ENCODE measurements around the gene ZBTB43. TPM values are rescaled to one million over a fixed set of nuclear protein-coding genes. Genes with fewer than 3 reads are reported as not detected.

ZBTB43 gene
- total RNA-seq, 1 experiment from 2014 or later, result 6.4 TPM

DNA sequence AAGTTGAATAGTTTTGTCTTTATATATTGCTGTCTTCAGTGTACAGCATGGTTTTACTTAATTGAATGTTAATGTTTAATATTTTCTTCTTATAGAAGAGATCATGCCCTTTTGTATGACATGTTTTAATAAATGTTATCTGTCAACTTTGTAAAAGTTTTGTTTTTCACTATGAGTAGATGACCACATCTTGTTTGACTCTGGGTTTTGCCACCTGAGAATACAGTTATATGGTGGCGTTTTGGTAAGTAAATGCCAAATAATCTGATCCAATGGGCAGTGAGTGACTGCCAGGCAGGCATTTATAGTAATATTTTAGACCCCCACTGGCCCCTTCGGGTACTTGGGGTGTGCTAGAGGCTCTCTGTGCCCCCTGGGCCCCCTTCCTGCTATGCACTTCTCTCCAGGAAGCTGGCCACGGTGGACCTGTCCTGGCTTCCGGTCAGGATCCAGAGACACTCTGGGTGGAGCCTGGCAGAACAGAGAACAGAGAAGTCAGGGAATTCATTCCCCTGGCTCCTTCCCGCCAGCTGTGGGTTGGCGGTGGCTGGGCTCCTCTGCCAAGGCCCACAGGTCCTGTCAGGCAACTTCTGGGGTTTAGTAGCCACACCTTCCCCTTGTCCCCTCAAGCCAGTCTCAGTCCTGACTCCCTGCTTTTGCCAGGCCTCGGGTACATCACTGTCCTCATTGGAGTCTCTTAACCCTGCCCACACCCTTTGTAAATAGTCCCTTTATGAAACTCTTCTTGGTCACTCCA, 33.4 kb downstream of the ZBTB43 start:
- no peak overlapping the region for H3K9ac ChIP-seq (ENCODE audit: low read length)
- H3K4me2 ChIP-seq (ENCODE audit: low read depth, low read length, poor library complexity, severe bottlenecking), result no peak overlapping the region
- H3K36me3 ChIP-seq (ENCODE audit: insufficient read depth, low read length), result peaks cover 26% of the 10 kb centered on the region

DNA sequence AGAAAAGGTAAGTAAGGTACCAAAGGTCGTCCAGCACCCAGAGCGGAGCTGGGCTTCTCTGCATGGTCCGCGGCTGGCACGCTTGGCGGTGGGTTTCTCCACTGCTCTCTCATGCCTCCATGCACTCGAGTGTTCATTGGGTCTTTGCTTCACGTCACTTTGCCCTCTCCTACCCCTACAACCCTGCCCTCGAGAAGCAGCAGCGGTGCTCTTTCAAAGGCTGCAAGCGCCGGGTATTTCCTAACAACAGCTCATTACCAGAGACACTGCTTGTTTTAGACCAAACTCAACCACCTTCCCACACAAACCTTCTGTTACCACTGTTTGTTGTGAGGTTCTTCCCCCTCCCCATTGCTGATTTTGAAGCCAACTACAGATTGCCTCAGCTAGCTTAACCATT, 34.1 kb downstream of the ZBTB43 start:
- Histone ChIP-seq H3K9ac (ENCODE audit: low read length) (no peak overlapping the region), H3K9me2 (replicated peaks; ENCODE audit: insufficient read depth, low read length) (no peaks in the 10 kb centered on the region), H3K4me1 (ENCODE audit: low read length) (peaks cover 21% of the 10 kb centered on the region), H3K79me2 (ENCODE audit: low read length) (peaks cover 20% of the 10 kb centered on the region), H3K4me3 (ENCODE audit: low read length) (no peak overlapping the region), H2AFZ (ENCODE audit: low read length) (no peak overlapping the region), H4K20me1 (ENCODE audit: insufficient read depth, low read depth, low read length) (peaks cover 45% of the 10 kb centered on the region), H3K9me3 (ENCODE audit: low read length) (no peaks in the 10 kb centered on the region), H3K4me2 (ENCODE audit: low read depth, low read length, poor library complexity, severe bottlenecking) (no peak overlapping the region), H3K27me3 (ENCODE audit: low read length) (no peaks in the 10 kb centered on the region), H3K27ac (ENCODE audit: low read length) (no peak overlapping the region), H3K36me3 (ENCODE audit: insufficient read depth, low read length) (peaks cover 24% of the 10 kb centered on the region)
- DNase-seq, result no peak

More for the DNA sequence above, 33.4 kb downstream of the ZBTB43 start:
- peaks cover 26% of the 10 kb centered on the region for H3K79me2 ChIP-seq (ENCODE audit: low read length)
- H3K9me2 ChIP-seq (replicated peaks; ENCODE audit: insufficient read depth, low read length), result no peaks in the 10 kb centered on the region
- H3K27me3 ChIP-seq (ENCODE audit: low read length), result no peaks in the 10 kb centered on the region
- H3K4me3 ChIP-seq (ENCODE audit: low read length), result no peak overlapping the region
- no peak overlapping the region for H3K27ac ChIP-seq (ENCODE audit: low read length)
- H3K9me3 ChIP-seq (ENCODE audit: low read length), result no peaks in the 10 kb centered on the region
- peaks cover 28% of the 10 kb centered on the region for H3K4me1 ChIP-seq (ENCODE audit: low read length)
- H4K20me1 ChIP-seq (ENCODE audit: insufficient read depth, low read depth, low read length), result peaks cover 49% of the 10 kb centered on the region
- H2AFZ ChIP-seq (ENCODE audit: low read length), result no peak overlapping the region
- no peak for DNase-seq

DNA sequence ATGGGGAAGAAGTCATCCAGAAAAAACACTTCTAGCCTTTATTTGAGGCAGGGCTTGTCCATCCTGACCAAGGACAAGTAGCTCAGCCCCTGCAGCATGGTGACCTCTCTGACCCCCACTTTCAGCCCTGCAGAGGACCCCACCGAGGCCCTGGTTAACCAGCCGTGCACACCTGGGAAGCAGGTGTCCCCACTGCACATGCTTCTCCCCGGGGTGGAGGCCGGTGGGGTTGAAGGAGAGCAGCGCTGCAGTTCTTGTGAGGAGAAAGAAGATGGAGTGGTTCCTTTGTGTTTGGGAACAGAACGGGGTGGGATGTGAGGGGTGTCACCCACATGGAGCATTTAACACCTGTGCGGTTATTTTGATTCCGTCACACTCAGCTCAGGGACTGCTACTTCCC, 34.5 kb downstream of the ZBTB43 start:
- Histone ChIP-seq H3K4me1 (ENCODE audit: low read length) (peaks cover 17% of the 10 kb centered on the region), H3K27ac (ENCODE audit: low read length) (no peak overlapping the region), H3K27me3 (ENCODE audit: low read length) (no peaks in the 10 kb centered on the region), H3K4me2 (ENCODE audit: low read depth, low read length, poor library complexity, severe bottlenecking) (no peak overlapping the region), H3K79me2 (ENCODE audit: low read length) (peaks cover 16% of the 10 kb centered on the region), H3K9me2 (replicated peaks; ENCODE audit: insufficient read depth, low read length) (no peaks in the 10 kb centered on the region), H4K20me1 (ENCODE audit: insufficient read depth, low read depth, low read length) (peaks cover 41% of the 10 kb centered on the region), H3K9me3 (ENCODE audit: low read length) (no peaks in the 10 kb centered on the region), H2AFZ (ENCODE audit: low read length) (no peak overlapping the region), H3K4me3 (ENCODE audit: low read length) (no peak overlapping the region), H3K36me3 (ENCODE audit: insufficient read depth, low read length) (peaks cover 20% of the 10 kb centered on the region), H3K9ac (ENCODE audit: low read length) (no peak overlapping the region)
- DNase-seq, result no peak

DNA sequence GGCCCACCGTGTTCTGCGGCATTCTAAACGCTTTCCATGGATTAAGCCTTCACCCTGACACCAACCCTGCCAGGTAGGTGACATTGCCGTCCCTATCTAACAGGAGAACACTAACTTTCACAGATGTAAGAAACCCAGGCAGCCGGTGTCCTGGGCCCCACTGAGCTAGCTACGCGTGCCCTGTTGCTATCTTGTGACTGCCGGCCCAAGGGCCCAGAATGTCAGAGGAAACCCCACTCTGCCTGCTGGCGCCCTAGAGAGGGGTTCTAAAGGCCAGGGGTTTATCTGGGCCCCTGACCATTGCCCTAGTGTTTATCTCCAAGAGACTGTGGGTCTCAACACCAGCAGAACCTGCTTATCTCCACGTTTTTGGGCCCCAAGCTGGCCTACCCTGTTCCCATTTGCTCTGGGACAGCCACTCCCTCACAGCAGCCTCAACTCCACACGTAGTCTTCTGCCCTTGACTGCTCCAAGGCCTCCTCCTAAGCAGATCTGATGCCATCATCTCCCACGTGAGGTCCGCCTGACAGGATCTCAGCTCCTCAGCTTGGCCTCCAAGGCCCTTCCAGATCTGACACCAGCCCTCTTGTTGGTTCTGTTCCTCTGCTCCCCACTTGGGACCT, 37.5 kb downstream of the ZBTB43 start:
- Histone ChIP-seq H2AFZ (ENCODE audit: low read length) (no peak overlapping the region), H3K9me3 (ENCODE audit: low read length) (no peaks in the 10 kb centered on the region), H3K27ac (ENCODE audit: low read length) (no peak overlapping the region), H3K4me1 (ENCODE audit: low read length) (no peaks in the 10 kb centered on the region), H3K27me3 (ENCODE audit: low read length) (no peaks in the 10 kb centered on the region), H3K4me3 (ENCODE audit: low read length) (no peak overlapping the region), H3K4me2 (ENCODE audit: low read depth, low read length, poor library complexity, severe bottlenecking) (no peak overlapping the region), H4K20me1 (ENCODE audit: insufficient read depth, low read depth, low read length) (peaks cover 20% of the 10 kb centered on the region), H3K36me3 (ENCODE audit: insufficient read depth, low read length) (0 out of 2 replicates have a peak, but pooled peaks cover 5% of the 10 kb centered on the region), H3K9me2 (replicated peaks; ENCODE audit: insufficient read depth, low read length) (no peaks in the 10 kb centered on the region), H3K9ac (ENCODE audit: low read length) (no peak overlapping the region), H3K79me2 (ENCODE audit: low read length) (no peaks in the 10 kb centered on the region)
- DNase-seq, result no peak

DNA sequence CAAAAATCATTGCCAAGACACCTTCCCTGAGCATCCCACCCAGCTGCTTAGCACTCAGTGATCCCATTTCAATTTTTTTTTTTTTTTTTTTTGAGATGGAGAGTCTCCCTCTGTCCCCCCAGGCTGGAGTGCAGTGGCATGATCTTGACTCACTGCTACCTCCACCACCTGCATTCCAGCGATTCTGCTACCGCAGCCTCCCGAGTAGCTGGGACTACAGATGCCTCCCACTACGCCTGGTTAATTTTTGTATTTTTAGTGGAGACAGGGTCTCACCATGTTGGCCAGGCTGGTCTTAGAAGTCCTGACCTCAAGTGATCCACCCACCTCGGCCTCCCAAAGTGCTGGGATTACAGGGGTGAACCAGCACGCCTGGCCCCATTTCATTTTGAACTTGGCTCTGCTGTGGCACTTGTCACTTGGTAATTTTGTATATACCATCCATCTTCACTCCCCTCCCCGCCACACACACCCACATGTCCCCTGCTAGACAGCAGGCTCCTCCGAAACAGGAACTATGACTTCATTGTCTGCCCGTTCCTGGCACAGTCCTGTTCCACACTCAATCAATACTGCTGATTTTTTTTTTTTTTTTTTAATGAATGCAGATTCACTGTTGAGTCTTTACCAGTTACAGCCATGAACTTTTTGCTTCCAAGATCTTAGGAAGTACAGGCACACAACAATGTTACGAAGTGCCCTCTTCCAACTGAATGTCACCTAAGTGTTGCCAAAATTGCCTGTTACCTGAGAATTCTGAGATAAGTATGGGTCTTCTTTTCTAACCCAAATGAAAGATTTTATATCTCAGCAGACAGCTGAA, 38.3 kb downstream of the ZBTB43 start:
- Histone ChIP-seq H3K4me2 (ENCODE audit: low read depth, low read length, poor library complexity, severe bottlenecking) (no peak overlapping the region), H3K4me3 (ENCODE audit: low read length) (no peak overlapping the region), H3K9me2 (replicated peaks; ENCODE audit: insufficient read depth, low read length) (no peaks in the 10 kb centered on the region), H4K20me1 (ENCODE audit: insufficient read depth, low read depth, low read length) (peaks cover 11% of the 10 kb centered on the region), H3K9ac (ENCODE audit: low read length) (no peak overlapping the region), H3K27me3 (ENCODE audit: low read length) (no peaks in the 10 kb centered on the region), H3K27ac (ENCODE audit: low read length) (no peak overlapping the region), H3K4me1 (ENCODE audit: low read length) (no peaks in the 10 kb centered on the region; the same call in 1 of the 2 replicates), H3K36me3 (ENCODE audit: insufficient read depth, low read length) (no peaks in the 10 kb centered on the region), H3K79me2 (ENCODE audit: low read length) (no peaks in the 10 kb centered on the region), H3K9me3 (ENCODE audit: low read length) (no peaks in the 10 kb centered on the region), H2AFZ (ENCODE audit: low read length) (no peak overlapping the region)
- DNase-seq, result no peak

DNA sequence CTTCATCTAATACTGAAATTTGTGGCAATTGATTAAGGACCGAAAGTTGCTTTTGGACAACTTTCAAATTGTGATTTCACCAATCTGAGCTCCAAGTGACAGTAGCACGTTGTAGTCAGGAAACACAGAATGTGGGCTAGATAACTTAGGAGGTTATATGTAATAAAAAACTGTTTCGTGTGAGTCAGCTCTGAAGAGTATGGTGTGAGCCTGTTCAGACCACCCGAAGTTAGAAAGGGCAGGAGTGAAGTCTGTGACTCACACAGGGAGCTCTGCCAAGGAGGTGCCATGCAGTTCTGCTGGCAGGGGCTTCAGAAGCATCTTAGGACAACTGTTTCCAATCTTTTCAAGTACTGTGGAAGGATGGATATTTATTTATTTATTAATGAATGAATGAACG, 39.2 kb downstream of the ZBTB43 start:
- Histone ChIP-seq H3K36me3 (ENCODE audit: insufficient read depth, low read length) (no peaks in the 10 kb centered on the region), H3K27me3 (ENCODE audit: low read length) (no peaks in the 10 kb centered on the region), H3K4me3 (ENCODE audit: low read length) (no peak overlapping the region), H3K9me2 (replicated peaks; ENCODE audit: insufficient read depth, low read length) (no peaks in the 10 kb centered on the region), H2AFZ (ENCODE audit: low read length) (no peak overlapping the region), H3K9ac (ENCODE audit: low read length) (no peak overlapping the region), H3K4me1 (ENCODE audit: low read length) (no peaks in the 10 kb centered on the region; the same call in 1 of the 2 replicates), H3K79me2 (ENCODE audit: low read length) (no peaks in the 10 kb centered on the region), H3K27ac (ENCODE audit: low read length) (no peak overlapping the region), H4K20me1 (ENCODE audit: insufficient read depth, low read depth, low read length) (peaks cover 2% of the 10 kb centered on the region; the same call in 1 of the 2 replicates), H3K4me2 (ENCODE audit: low read depth, low read length, poor library complexity, severe bottlenecking) (no peak overlapping the region), H3K9me3 (ENCODE audit: low read length) (no peaks in the 10 kb centered on the region)
- no peak for DNase-seq

DNA sequence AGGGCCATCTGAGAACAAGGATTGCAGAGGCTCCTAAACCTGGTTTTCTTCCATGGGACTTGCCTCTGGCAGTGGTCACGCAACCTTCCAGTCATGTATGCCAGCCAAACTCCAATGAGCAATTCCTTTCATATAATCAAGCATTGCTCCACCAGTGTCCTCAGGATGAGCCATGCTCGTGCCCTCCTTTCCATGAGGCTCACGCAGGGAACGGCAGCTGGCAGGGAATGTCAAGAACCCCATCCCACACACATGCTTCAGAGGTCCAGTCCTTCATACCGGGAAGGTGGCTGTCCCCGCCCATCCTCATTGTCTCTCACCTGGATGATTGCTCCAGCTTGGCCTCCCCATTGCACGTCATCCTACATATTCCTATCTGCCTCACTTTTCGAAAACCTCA, 42.2 kb downstream of the ZBTB43 start:
- H3K27ac ChIP-seq (ENCODE audit: low read length), result no peak overlapping the region
- no peak overlapping the region for H3K9ac ChIP-seq (ENCODE audit: low read length)
- DNase-seq, result no peak

More for the DNA sequence above, 42.2 kb downstream of the ZBTB43 start:
- Histone ChIP-seq H3K4me1 (ENCODE audit: low read length) (no peaks in the 10 kb centered on the region; the same call in 1 of the 2 replicates), H4K20me1 (ENCODE audit: insufficient read depth, low read depth, low read length) (no peaks in the 10 kb centered on the region), H3K36me3 (ENCODE audit: insufficient read depth, low read length) (no peaks in the 10 kb centered on the region), H3K9me2 (replicated peaks; ENCODE audit: insufficient read depth, low read length) (no peaks in the 10 kb centered on the region), H3K9me3 (ENCODE audit: low read length) (no peaks in the 10 kb centered on the region), H3K4me2 (ENCODE audit: low read depth, low read length, poor library complexity, severe bottlenecking) (no peak overlapping the region), H2AFZ (ENCODE audit: low read length) (no peak overlapping the region), H3K4me3 (ENCODE audit: low read length) (no peak overlapping the region), H3K79me2 (ENCODE audit: low read length) (no peaks in the 10 kb centered on the region), H3K27me3 (ENCODE audit: low read length) (no peaks in the 10 kb centered on the region)

Data from Karpas-422 (cell line).